Measurements from ENCODE around the gene CES4A. TPM values are rescaled to one million over a fixed set of nuclear protein-coding genes. Genes with fewer than 3 reads are reported as not detected.
"Not testable (repeated sequence)": the region's sequence is repeated elsewhere in the genome, so short reads cannot be mapped to it uniquely, and the experiment has no call there.

Gene CES4A
- total RNA-seq, 1 donor from 2014 or later: 1.7 TPM

- no peak for DNase-seq
These were observed 36.2 kb downstream of the CES4A start for GRCh38 chr16:67024384-67025209.

GRCh38 chr16:67025210-67025550, 36.8 kb downstream of the CES4A start:
- DNase-seq: no peak

GRCh38 chr16:67026570-67026969, 38.2 kb downstream of the CES4A start:
- no peak for DNase-seq

- no peak for DNase-seq
These were observed 38.7 kb downstream of the CES4A start for GRCh38 chr16:67027046-67027445.

- no peak for DNase-seq
These were observed 39.8 kb downstream of the CES4A start for GRCh38 chr16:67028167-67028695.

GRCh38 chr16:67028696-67029253, 40.4 kb downstream of the CES4A start, which contains the start of gene CBFB:
CBFB (plus strand) TSS chr16:67029149; CDS start chr16:67029408, 259 bp downstream.
- DNase-seq: peak; percentile 94

GRCh38 chr16:67029254-67030096, 41.1 kb downstream of the CES4A start:
- peak; percentile 72 for DNase-seq

GRCh38 chr16:67030221-67030962, 42.0 kb downstream of the CES4A start:
- DNase-seq: no peak

GRCh38 chr16:67034487-67034886, 46.1 kb downstream of the CES4A start:
- DNase-seq: peak; percentile 50

GRCh38 chr16:67035364-67035763, 47.0 kb downstream of the CES4A start:
- no peak for DNase-seq

GRCh38 chr16:67036323-67036741, 47.9 kb downstream of the CES4A start:
- DNase-seq: no peak

- DNase-seq: no peak
These were observed 51.1 kb downstream of the CES4A start for GRCh38 chr16:67039260-67040020.

GRCh38 chr16:67040166-67040565, 51.8 kb downstream of the CES4A start:
- DNase-seq: no peak

- DNase-seq: no peak
These were observed 52.5 kb downstream of the CES4A start for GRCh38 chr16:67040906-67041305.

GRCh38 chr16:67041520-67041919, 53.1 kb downstream of the CES4A start:
- not testable (repeated sequence) for DNase-seq

GRCh38 chr16:67043420-67043819, 55.0 kb downstream of the CES4A start:
- DNase-seq: no peak

- DNase-seq: no peak
These were observed 62.4 kb downstream of the CES4A start for GRCh38 chr16:67050796-67051195.

GRCh38 chr16:67052399-67052798, 64.0 kb downstream of the CES4A start:
- DNase-seq: no peak

- DNase-seq: no peak
These were observed 65.5 kb downstream of the CES4A start for GRCh38 chr16:67053767-67054334.

- no peak for DNase-seq
These were observed 66.5 kb downstream of the CES4A start for GRCh38 chr16:67054901-67055300.

All from dermis blood vessel endothelial cell (primary cell).